OCI-LY7 (cell line): ENCODE results near the gene ELOVL5.

Source experiments
- EZH2phosphoT487 ChIP-seq: fragments of 200-600 bp; sonication (generic); IDR thresholded peaks from 2 replicates; pipeline ENCODE4 v1.6.1; 2018; ENCODE audit warnings: low read depth, borderline replicate concordance, mild to moderate bottlenecking, mixed run types, antibody characterized with exemption, low read length, moderate library complexity, mixed read lengths
- TF ChIP-seq, protein P1 (sequence below): fragments of 200-600 bp; sonication (generic); conservative IDR thresholded peaks from 2 replicates; pipeline ENCODE4 v1.5.1; 2014; ENCODE audit warnings: mild to moderate bottlenecking, antibody characterized with exemption, low read length, moderate library complexity, mixed read lengths

DNA sequence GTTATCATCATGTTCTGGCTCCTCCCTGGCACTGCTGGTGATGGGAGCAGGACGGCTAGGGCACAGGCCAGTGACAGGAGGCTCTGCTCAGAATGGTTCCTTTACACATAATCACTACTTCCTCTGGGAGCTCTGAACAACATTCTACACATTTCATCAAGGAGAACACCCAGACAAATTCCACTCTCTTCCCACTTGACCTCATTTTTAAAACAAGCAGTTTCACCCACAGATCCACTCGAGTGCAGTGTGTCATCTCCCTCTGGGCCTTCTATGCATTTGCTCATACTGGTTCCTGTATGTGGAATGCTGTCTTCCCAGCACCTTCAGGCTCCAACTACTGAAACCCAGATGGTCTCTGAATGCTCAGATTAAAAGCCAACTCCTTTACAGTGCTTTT lies 84.8 kb downstream of the ELOVL5 start:
- TF ChIP-seq, protein P1, sequence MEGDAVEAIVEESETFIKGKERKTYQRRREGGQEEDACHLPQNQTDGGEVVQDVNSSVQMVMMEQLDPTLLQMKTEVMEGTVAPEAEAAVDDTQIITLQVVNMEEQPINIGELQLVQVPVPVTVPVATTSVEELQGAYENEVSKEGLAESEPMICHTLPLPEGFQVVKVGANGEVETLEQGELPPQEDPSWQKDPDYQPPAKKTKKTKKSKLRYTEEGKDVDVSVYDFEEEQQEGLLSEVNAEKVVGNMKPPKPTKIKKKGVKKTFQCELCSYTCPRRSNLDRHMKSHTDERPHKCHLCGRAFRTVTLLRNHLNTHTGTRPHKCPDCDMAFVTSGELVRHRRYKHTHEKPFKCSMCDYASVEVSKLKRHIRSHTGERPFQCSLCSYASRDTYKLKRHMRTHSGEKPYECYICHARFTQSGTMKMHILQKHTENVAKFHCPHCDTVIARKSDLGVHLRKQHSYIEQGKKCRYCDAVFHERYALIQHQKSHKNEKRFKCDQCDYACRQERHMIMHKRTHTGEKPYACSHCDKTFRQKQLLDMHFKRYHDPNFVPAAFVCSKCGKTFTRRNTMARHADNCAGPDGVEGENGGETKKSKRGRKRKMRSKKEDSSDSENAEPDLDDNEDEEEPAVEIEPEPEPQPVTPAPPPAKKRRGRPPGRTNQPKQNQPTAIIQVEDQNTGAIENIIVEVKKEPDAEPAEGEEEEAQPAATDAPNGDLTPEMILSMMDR = no peak
- TF ChIP-seq EZH2phosphoT487 = no peak
